Fibroblast of pulmonary artery (primary cell): ENCODE results near the gene VWF.

Source experiments
- DNase-seq: peaks from one replicate; pipeline ENCODE4 v3.0.0-alpha.2; 2010; ENCODE audit warnings: low read depth
- H3K4me3 ChIP-seq: replicated peaks from 2 replicates; pipeline ENCODE4 v1.5.1; 2011; ENCODE audit warnings: low read depth, mild to moderate bottlenecking, control low read depth, low read length, moderate library complexity
- TF ChIP-seq, protein P1 (sequence below): IDR thresholded peaks from 2 replicates; pipeline ENCODE4 v1.5.1; 2011; ENCODE audit warnings: mild to moderate bottlenecking, control low read depth, low read length, inconsistent platforms; ENCODE audit errors: missing control alignments

The VWF gene

DNA sequence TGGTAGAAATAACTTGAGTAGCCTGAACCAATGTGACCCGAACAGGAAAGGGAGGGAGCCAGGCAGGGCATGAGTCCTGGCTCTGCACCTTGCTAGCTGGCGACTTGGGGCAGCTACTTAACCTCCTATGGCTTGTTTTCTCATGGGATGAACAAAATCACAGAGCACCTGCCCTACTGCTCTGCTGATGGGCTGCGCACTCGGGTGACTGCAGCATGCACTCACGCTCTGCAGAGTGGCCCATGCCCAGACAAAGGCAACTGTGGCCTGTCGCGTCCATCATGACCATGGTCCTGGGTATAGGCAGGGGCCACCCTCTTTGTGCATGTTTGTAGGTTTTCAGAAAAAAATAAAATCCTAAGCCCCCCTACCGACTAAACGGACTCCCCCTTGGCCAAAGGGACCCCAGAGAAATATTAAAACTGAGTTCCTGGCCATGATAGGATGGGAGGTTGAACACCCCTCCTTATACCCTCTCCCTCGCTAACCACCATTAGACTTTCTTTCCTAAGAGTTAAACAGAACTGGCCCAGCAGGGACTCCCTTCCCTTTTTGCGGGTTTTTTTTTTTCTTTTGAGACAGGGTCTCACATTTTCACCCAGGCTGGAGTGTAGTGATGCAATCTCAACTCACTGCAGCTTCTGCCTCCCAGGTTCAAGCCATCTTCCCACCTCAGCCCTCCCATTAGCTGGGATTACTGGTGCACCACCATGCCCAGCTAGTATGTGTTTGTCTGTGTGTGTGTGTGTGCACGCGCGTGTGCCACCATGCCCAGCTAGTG is 32.5 kb downstream of the VWF start:
- no peak for DNase-seq
- H3K4me3 ChIP-seq, result no peak overlapping the region
- TF ChIP-seq, protein P1, sequence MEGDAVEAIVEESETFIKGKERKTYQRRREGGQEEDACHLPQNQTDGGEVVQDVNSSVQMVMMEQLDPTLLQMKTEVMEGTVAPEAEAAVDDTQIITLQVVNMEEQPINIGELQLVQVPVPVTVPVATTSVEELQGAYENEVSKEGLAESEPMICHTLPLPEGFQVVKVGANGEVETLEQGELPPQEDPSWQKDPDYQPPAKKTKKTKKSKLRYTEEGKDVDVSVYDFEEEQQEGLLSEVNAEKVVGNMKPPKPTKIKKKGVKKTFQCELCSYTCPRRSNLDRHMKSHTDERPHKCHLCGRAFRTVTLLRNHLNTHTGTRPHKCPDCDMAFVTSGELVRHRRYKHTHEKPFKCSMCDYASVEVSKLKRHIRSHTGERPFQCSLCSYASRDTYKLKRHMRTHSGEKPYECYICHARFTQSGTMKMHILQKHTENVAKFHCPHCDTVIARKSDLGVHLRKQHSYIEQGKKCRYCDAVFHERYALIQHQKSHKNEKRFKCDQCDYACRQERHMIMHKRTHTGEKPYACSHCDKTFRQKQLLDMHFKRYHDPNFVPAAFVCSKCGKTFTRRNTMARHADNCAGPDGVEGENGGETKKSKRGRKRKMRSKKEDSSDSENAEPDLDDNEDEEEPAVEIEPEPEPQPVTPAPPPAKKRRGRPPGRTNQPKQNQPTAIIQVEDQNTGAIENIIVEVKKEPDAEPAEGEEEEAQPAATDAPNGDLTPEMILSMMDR, result no peak

DNA sequence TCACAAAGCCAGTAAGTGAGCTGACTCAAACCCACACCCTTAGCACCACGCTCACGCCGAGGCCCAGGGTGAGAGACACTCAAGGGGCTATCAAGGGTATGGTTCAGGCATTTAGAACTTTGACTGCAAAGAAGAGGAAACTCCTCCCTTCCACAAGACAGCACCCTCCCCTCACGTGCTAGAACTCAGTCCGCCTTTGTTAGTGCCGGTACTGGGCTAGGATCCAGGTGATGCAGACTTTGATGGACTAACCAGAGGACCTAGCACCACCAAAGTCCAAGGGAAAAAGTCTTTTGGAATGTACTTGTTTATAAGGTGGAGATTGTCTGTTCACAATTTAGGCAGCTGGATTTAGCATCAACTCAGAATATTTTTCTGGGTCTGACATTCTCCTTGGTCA is 33.7 kb downstream of the VWF start:
- no peak overlapping the region for H3K4me3 ChIP-seq
- peak; percentile 64 for DNase-seq
- TF ChIP-seq, protein P1, result no peak

- no peak for DNase-seq
- H3K4me3 ChIP-seq, result no peak overlapping the region
- TF ChIP-seq, protein P1, result no peak
Measured at GRCh38 chr12:6088921-6089747, 35.3 kb downstream of the VWF start.

DNA sequence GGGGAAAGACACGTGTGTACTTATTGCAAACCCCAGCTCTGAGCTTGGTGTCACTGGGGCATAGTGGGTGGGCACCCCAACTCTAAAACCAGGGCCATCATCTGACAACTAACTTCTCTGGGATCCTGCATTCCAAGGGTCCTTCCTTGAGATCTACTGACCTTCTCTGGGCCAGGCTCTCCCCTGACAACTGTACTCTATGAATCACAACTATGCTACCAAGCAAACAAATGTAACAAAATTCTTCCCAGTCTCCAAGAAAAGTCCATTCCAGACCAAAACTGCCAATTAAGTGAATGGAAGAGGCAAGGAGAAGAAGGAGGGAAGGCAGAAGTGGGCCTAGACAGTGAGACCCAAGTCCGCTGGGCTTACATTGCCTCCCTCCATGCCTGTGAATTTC is 38.2 kb downstream of the VWF start:
- TF ChIP-seq, protein P1, result no peak
- no peak overlapping the region for H3K4me3 ChIP-seq
- DNase-seq, result no peak

DNA sequence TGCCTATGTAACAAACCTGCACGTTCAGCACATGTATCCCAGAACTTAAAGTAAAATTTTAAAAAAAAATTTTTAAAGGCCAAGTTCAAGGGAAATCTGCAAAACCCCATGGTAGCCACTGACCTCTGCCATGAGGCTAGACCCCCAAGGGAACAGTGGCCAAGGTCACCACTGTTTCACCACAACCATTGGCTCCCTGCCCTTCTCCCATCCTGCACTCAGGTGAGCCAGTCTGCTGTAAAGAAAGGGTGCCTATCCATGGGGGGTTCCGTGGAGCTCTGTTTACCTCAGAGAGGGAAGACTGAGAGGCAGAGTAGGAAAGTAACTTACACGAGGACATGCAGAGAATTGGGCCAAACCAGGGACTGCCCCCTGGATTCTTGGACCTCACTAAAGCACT is 38.6 kb downstream of the VWF start:
- TF ChIP-seq, protein P1, result no peak
- no peak for DNase-seq
- no peak overlapping the region for H3K4me3 ChIP-seq

- no peak for DNase-seq
- TF ChIP-seq, protein P1, result no peak
- no peak overlapping the region for H3K4me3 ChIP-seq
Measured at GRCh38 chr12:6084969-6085450, 39.5 kb downstream of the VWF start.
